ENCODE measurements around the gene ERVW-1. TPM values are rescaled to one million over a fixed set of nuclear protein-coding genes. Genes with fewer than 3 reads are reported as not detected.

ERVW-1 gene, protein sequence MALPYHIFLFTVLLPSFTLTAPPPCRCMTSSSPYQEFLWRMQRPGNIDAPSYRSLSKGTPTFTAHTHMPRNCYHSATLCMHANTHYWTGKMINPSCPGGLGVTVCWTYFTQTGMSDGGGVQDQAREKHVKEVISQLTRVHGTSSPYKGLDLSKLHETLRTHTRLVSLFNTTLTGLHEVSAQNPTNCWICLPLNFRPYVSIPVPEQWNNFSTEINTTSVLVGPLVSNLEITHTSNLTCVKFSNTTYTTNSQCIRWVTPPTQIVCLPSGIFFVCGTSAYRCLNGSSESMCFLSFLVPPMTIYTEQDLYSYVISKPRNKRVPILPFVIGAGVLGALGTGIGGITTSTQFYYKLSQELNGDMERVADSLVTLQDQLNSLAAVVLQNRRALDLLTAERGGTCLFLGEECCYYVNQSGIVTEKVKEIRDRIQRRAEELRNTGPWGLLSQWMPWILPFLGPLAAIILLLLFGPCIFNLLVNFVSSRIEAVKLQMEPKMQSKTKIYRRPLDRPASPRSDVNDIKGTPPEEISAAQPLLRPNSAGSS
- total RNA-seq, result not detected

DNA sequence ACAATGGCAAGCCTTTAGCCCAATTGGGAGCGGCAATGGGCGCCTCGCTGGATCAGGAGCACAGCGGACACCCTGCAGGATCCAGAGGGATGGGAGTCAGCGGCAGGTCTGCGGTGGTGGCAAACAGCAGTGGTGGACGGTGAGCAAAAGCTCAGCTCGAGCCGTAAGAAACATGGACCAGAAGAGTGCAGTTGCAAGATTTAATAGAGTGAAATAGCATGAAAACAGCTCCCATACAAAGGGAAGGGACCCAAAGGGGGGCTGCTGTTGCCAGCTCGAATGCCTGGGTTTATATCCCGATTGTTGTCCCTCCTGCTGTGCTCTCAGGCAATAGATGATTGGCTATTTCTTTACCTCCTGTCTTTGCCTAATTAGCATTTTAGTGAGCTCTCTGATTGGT is at the start of gene ERVW-1:
TSS of gene ERVW-1 (minus strand) at position 266 of the 400 bp plus-strand sequence. CDS start 7,565 bp downstream, outside the sequence.

DNA sequence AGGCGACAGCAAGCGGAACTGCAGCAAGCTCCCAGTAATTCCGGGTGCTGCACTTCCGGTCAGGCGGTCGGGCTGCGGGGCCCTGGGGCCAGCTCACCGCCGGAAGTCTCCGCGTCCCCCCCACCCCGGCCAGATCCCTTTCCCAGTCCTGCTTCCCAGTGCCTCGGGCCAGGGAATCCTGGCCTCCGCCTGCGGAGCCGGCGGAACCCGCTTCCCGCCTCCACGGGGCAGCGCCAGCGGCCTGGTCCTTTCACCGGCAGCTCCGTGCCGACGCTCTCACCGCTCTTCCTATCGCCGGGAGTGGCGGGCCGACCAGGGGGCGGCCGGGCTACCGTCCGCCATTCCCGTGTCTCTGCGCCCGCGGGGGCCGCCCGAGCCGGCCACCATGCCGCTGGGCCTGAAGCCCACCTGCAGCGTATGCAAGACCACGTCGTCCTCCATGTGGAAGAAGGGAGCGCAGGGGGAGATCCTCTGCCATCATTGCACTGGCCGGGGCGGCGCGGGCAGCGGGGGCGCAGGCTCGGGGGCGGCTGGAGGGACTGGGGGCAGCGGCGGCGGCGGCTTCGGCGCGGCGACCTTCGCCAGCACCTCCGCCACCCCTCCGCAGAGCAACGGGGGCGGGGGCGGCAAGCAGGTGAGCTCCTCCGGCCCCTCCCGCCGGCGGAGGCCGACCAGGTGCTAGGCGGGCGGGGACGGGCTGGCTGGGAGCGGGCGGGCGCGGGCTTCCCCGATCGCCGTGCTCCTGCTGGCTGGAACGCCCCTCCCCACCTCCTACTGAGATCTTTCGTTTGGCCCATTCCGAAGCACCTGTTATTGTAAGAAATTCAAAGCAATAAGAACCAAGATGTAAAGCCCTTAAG is 30.2 kb downstream of the ERVW-1 start, which contains the start of gene GATAD1:
TSS of gene GATAD1 (plus strand) at position 138 of the 860 bp plus-strand sequence. CDS start at position 386, 248 bp downstream.

Other genes with a start within 250 kb of the ERVW-1 start
- gene KRIT1, start 232.0 kb downstream of the ERVW-1 start, total RNA-seq, result 44.8 TPM
- gene ANKIB1, start 232.0 kb downstream of the ERVW-1 start, total RNA-seq, result 36.9 TPM
- 50.4 TPM for gene GATAD1, start 30.5 kb downstream of the ERVW-1 start, total RNA-seq
- 26.6 TPM for gene PEX1, start 50.6 kb upstream of the ERVW-1 start, total RNA-seq
- 15.9 TPM for gene RBM48, start 50.8 kb upstream of the ERVW-1 start, total RNA-seq
- gene FAM133B, start 112.4 kb upstream of the ERVW-1 start, total RNA-seq, result 18.7 TPM